ENCODE results near the gene NKX2-4. TPM values are rescaled to one million over a fixed set of nuclear protein-coding genes. Genes with fewer than 3 reads are reported as not detected.

NKX2-4 gene
- total RNA-seq, 4 donors from 2014 or later, result not detected

- WGBS, 2 donors (ENCODE audit: low coverage in 1 of 2), result 100% methylated on average over 1 of the region's 1 CpG
- H3K4me3 ChIP-seq, result no peak overlapping the region
- H3K4me1 ChIP-seq, result no peaks in the 10 kb centered on the region
- intact Hi-C loops (cut with DNase I; ENCODE audit: low total_unique reads) (no loop called here), in situ Hi-C loops (cut with MboI; ENCODE audit: low pct_ligation_motif_present in 1 of 4, low pct_unique_long_range_greater_than_20kb in 1 of 4, low sequenced_read_pairs in 3 of 4) (no loop called here)
- H3K9me3 ChIP-seq, result no peaks in the 10 kb centered on the region
- no peak overlapping the region for H3K27ac ChIP-seq
- no peak for DNase-seq
- no peaks in the 10 kb centered on the region for H3K27me3 ChIP-seq
- TF ChIP-seq POLR2A (IDR thresholded peaks at IDR 0.05) (no peak), POLR2AphosphoS5 (IDR thresholded peaks at IDR 0.05) (no peak), CTCF (IDR thresholded peaks at IDR 0.05) (no peak), EP300 (IDR thresholded peaks at IDR 0.05; ENCODE audit: low read depth) (no peak)
- H3K36me3 ChIP-seq, result peaks cover 0 to 35% (median 17%) of the 10 kb centered on the region in 4 donors
Observed at GRCh38 chr20:21381619-21382018, 15.7 kb downstream of the NKX2-4 start.

- 92 to 100% methylated on average over 1 to 2 of the region's 2 CpGs for WGBS, 2 donors (ENCODE audit: low coverage in 1 of 2)
Observed at GRCh38 chr20:21380711-21381110, 16.6 kb downstream of the NKX2-4 start.

GRCh38 chr20:21378259-21378658 lies 19.1 kb downstream of the NKX2-4 start:
- H3K4me3 ChIP-seq, result no peak overlapping the region
- H3K36me3 ChIP-seq, result peaks cover 0 to 20% (median 9%) of the 10 kb centered on the region in 4 donors
- no peaks in the 10 kb centered on the region for H3K27me3 ChIP-seq
- in situ Hi-C loops (cut with MboI; ENCODE audit: low pct_ligation_motif_present in 1 of 4, low pct_unique_long_range_greater_than_20kb in 1 of 4, low sequenced_read_pairs in 3 of 4) (no loop called here), intact Hi-C loops (cut with DNase I; ENCODE audit: low total_unique reads) (no loop called here)
- no peaks in the 10 kb centered on the region for H3K4me1 ChIP-seq
- no peak overlapping the region for H3K27ac ChIP-seq
- H3K9me3 ChIP-seq, result no peaks in the 10 kb centered on the region
- TF ChIP-seq CTCF (IDR thresholded peaks at IDR 0.05), result no peak
- no peak for TF ChIP-seq POLR2A (IDR thresholded peaks at IDR 0.05)
- no peak for TF ChIP-seq EP300 (IDR thresholded peaks at IDR 0.05; ENCODE audit: low read depth)
- TF ChIP-seq POLR2AphosphoS5 (IDR thresholded peaks at IDR 0.05), result no peak
- 89 to 96% methylated on average over 5 of the region's 5 CpGs for WGBS, 2 donors (ENCODE audit: low coverage in 1 of 2)
- DNase-seq, result no peak

More at GRCh38 chr20:21380711-21381110, 16.6 kb downstream of the NKX2-4 start:
- DNase-seq, result no peak
- Histone ChIP-seq H3K27me3 (no peaks in the 10 kb centered on the region), H3K9me3 (no peaks in the 10 kb centered on the region), H3K4me3 (no peak overlapping the region), H3K27ac (no peak overlapping the region), H3K36me3 (peaks cover 0 to 34% (median 17%) of the 10 kb centered on the region in 4 donors), H3K4me1 (no peaks in the 10 kb centered on the region)
- in situ Hi-C loops (cut with MboI; ENCODE audit: low pct_ligation_motif_present in 1 of 4, low pct_unique_long_range_greater_than_20kb in 1 of 4, low sequenced_read_pairs in 3 of 4) (no loop called here), intact Hi-C loops (cut with DNase I; ENCODE audit: low total_unique reads) (no loop called here)
- TF ChIP-seq EP300 (IDR thresholded peaks at IDR 0.05; ENCODE audit: low read depth) (no peak), POLR2A (IDR thresholded peaks at IDR 0.05) (no peak), CTCF (IDR thresholded peaks at IDR 0.05) (no peak), POLR2AphosphoS5 (IDR thresholded peaks at IDR 0.05) (no peak)

GRCh38 chr20:21377701-21378100 lies 19.6 kb downstream of the NKX2-4 start:
- peaks cover 0 to 14% (median 6%) of the 10 kb centered on the region in 4 donors for H3K36me3 ChIP-seq
- DNase-seq, result no peak
- intact Hi-C loops (cut with DNase I; ENCODE audit: low total_unique reads), result no loop called here
- in situ Hi-C loops (cut with MboI; ENCODE audit: low pct_ligation_motif_present in 1 of 4, low pct_unique_long_range_greater_than_20kb in 1 of 4, low sequenced_read_pairs in 3 of 4), result no loop called here
- no peak overlapping the region for H3K27ac ChIP-seq
- TF ChIP-seq POLR2A (IDR thresholded peaks at IDR 0.05), result no peak
- no peak for TF ChIP-seq EP300 (IDR thresholded peaks at IDR 0.05; ENCODE audit: low read depth)
- no peak for TF ChIP-seq CTCF (IDR thresholded peaks at IDR 0.05)
- no peak for TF ChIP-seq POLR2AphosphoS5 (IDR thresholded peaks at IDR 0.05)
- no peak overlapping the region for H3K4me3 ChIP-seq
- H3K9me3 ChIP-seq, result no peaks in the 10 kb centered on the region
- no peaks in the 10 kb centered on the region for H3K27me3 ChIP-seq
- 86 to 95% methylated on average over 9 of the region's 9 CpGs for WGBS, 2 donors (ENCODE audit: low coverage in 1 of 2)
- H3K4me1 ChIP-seq, result no peaks in the 10 kb centered on the region
